Upper lobe of left lung (tissue), 6 donors: ENCODE results near the gene DCLK1. TPM values are rescaled to one million over a fixed set of nuclear protein-coding genes. Genes with fewer than 3 reads are reported as not detected.

Experiments
- ATAC-seq, 2 donors: fragments of 200-7000 bp; cut with Tn5 transposase; one replicate each; pipeline ENCODE4 v1.9.1; 2022; ENCODE audit warnings: mild to moderate bottlenecking in 2 of 2, moderate library complexity in 2 of 2; ENCODE audit not compliant: low FRiP score in 2 of 2
- DNase-seq, 2 donors: peaks; one replicate each; pipeline ENCODE4 v3.0.0-alpha.2; 2019 to 2020
- H3K27ac ChIP-seq, 4 donors: fragments of 200-600 bp; sonication (generic); one replicate each; pipeline ENCODE4 v1.5.1; 2016 to 2019
- H3K27me3 ChIP-seq, 4 donors: fragments of 200-600 bp; sonication (generic); one replicate each; pipeline ENCODE4 v1.5.1; 2017 to 2019
- H3K36me3 ChIP-seq, 4 donors: fragments of 200-600 bp; sonication (generic); one replicate each; pipeline ENCODE4 v1.5.1; 2016 to 2019
- H3K4me1 ChIP-seq, 4 donors: fragments of 200-600 bp; sonication (generic); one replicate each; pipeline ENCODE4 v1.5.1; 2018 to 2019
- H3K4me3 ChIP-seq, 4 donors: fragments of 200-600 bp; sonication (generic); one replicate each; pipeline ENCODE4 v1.5.1; 2017 to 2019; ENCODE audit warnings: mild to moderate bottlenecking in 2 of 4, moderate library complexity in 1 of 4
- H3K9me3 ChIP-seq, 4 donors: fragments of 200-600 bp; sonication (generic); one replicate each; pipeline ENCODE4 v1.5.1; 2018 to 2019
- CTCF ChIP-seq, 6 experiments: fragments of 450-650 bp in 4 of 6; fragments of 200-600 bp in 2 of 6; sonication (generic) in 2 of 6; IDR thresholded peaks; one replicate each; pipeline ENCODE4 v1.5.1; 2016 to 2019; ENCODE audit warnings: antibody characterized with exemption in 6 of 6
- EP300 ChIP-seq, 4 donors: sonication (generic); formaldehyde crosslinking; IDR thresholded peaks; one replicate each; pipeline ENCODE4 v1.5.1; 2017; ENCODE audit warnings: antibody characterized with exemption in 4 of 4, control low read depth in 2 of 4
- POLR2A ChIP-seq, 4 donors: fragments of 450-650 bp; IDR thresholded peaks; one replicate each; pipeline ENCODE4 v1.5.1; 2016 to 2017; ENCODE audit warnings: antibody characterized with exemption in 4 of 4, mild to moderate bottlenecking in 2 of 4
- POLR2AphosphoS5 ChIP-seq, 2 donors: sonication (generic); formaldehyde crosslinking; IDR thresholded peaks; one replicate each; pipeline ENCODE4 v1.5.1; 2017; ENCODE audit warnings: antibody characterized with exemption in 2 of 2
- WGBS, 2 donors: methylation state at CpG; one replicate each; pipeline ENCODE4 v1.1.5; 2017 to 2018; 5-methylcytosine and 5-hydroxymethylcytosine counted together
- total RNA-seq, 6 donors: library from RNA; depleted of rRNA in 4 of 6; stranded (reverse); fragments of >200 nt in 4 of 6; gene quantifications; one replicate each; pipeline versions ENCODE4 v1.1.0 to v1.2.1, GENCODE V29; 2016 to 2021
- donor health status: DM: no; HTN: no; CAD: no; lungs with moderate emphysema.
- donor health status: DM: no; HTN: yes; CAD: no; lungs with severe emphysema.

Gene DCLK1
- total RNA-seq, 6 donors from 2014 or later, result 2.1 to 14.7 (median 3.9) TPM

- Histone ChIP-seq H3K27ac (no peak overlapping the region), H3K4me3 (no peak overlapping the region), H3K9me3 (no peaks in the 10 kb centered on the region), H3K27me3 (no peaks in the 10 kb centered on the region), H3K4me1 (no peaks in the 10 kb centered on the region), H3K36me3 (no peaks in the 10 kb centered on the region)
- TF ChIP-seq POLR2AphosphoS5 (IDR thresholded peaks at IDR 0.05) (no peak), CTCF (IDR thresholded peaks at IDR 0.05) (no peak), POLR2A (IDR thresholded peaks at IDR 0.05) (no peak), EP300 (IDR thresholded peaks at IDR 0.05) (no peak)
- no peak for ATAC-seq
- no peak for DNase-seq
- WGBS, 2 donors, result 59 to 60% methylated on average over 3 of the region's 3 CpGs
These were observed 194.8 kb downstream of the DCLK1 start for GRCh38 chr13:35936246-35936978.

GRCh38 chr13:35930665-35931631, 200.2 kb downstream of the DCLK1 start:
- DNase-seq (no peak), ATAC-seq (peak in 1 of 2 donors; percentile 53)
- Histone ChIP-seq H3K27ac (no peak overlapping the region), H3K4me1 (no peaks in the 10 kb centered on the region), H3K36me3 (no peaks in the 10 kb centered on the region), H3K4me3 (no peak overlapping the region), H3K27me3 (no peaks in the 10 kb centered on the region), H3K9me3 (no peaks in the 10 kb centered on the region)
- no peak for TF ChIP-seq POLR2A (IDR thresholded peaks at IDR 0.05)
- TF ChIP-seq CTCF (IDR thresholded peaks at IDR 0.05), result no peak
- TF ChIP-seq EP300 (IDR thresholded peaks at IDR 0.05), result no peak
- no peak for TF ChIP-seq POLR2AphosphoS5 (IDR thresholded peaks at IDR 0.05)
- WGBS, 2 donors, result 67 to 71% methylated on average over 4 of the region's 4 CpGs

GRCh38 chr13:35927567-35928021, 203.6 kb downstream of the DCLK1 start:
- Histone ChIP-seq H3K4me1 (no peaks in the 10 kb centered on the region), H3K4me3 (no peak overlapping the region), H3K27me3 (no peaks in the 10 kb centered on the region), H3K9me3 (no peaks in the 10 kb centered on the region), H3K36me3 (no peaks in the 10 kb centered on the region), H3K27ac (no peak overlapping the region)
- DNase-seq, result no peak
- WGBS, 2 donors, result 91 to 93% methylated on average over 3 to 4 of the region's 4 CpGs
- TF ChIP-seq CTCF (IDR thresholded peaks at IDR 0.05) (no peak), POLR2AphosphoS5 (IDR thresholded peaks at IDR 0.05) (no peak), EP300 (IDR thresholded peaks at IDR 0.05) (no peak), POLR2A (IDR thresholded peaks at IDR 0.05) (no peak)
- peak in 1 of 2 donors; percentile 54 for ATAC-seq

GRCh38 chr13:35926859-35927530, 204.2 kb downstream of the DCLK1 start:
- Histone ChIP-seq H3K4me3 (no peak overlapping the region), H3K27me3 (no peaks in the 10 kb centered on the region), H3K4me1 (no peaks in the 10 kb centered on the region), H3K27ac (peak overlapping the region in 1 of 4 donors; percentile 26), H3K36me3 (no peaks in the 10 kb centered on the region), H3K9me3 (no peaks in the 10 kb centered on the region)
- 60 to 70% methylated on average over 2 of the region's 2 CpGs for WGBS, 2 donors
- ATAC-seq (no peak), DNase-seq (no peak)
- TF ChIP-seq EP300 (IDR thresholded peaks at IDR 0.05), result no peak
- TF ChIP-seq POLR2A (IDR thresholded peaks at IDR 0.05), result no peak
- no peak for TF ChIP-seq POLR2AphosphoS5 (IDR thresholded peaks at IDR 0.05)
- TF ChIP-seq CTCF (IDR thresholded peaks at IDR 0.05), result no peak
